Measurements from ENCODE around the gene ARHGAP42.

The ARHGAP42 gene

DNA sequence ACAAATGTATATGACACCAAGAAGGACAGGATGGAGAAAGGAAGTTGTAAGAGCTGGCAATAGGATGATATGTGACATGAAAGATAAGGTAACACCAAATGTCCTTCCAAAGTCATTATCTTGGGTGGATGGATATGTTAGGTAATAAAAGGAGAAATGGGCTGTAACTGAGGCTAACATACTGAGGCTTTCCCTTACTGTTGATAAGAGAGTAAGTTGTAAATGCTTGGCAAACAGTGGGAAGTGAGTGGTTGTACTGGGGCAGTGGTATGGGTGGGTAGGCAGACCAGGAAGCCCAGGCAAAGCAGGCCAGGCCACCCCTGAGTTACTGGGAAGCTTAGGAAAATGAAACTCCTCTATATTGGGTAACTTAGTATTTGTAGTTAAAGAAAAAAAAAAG, 73.7 kb downstream of the ARHGAP42 start:
- no peak overlapping the region for H3K4me2 ChIP-seq (ENCODE audit: insufficient read depth, low read length)
- no peak overlapping the region for H3K27ac ChIP-seq (ENCODE audit: low read length)
- H3K9me3 ChIP-seq (ENCODE audit: insufficient read depth, low read length, severe bottlenecking): no peaks in the 10 kb centered on the region

DNA sequence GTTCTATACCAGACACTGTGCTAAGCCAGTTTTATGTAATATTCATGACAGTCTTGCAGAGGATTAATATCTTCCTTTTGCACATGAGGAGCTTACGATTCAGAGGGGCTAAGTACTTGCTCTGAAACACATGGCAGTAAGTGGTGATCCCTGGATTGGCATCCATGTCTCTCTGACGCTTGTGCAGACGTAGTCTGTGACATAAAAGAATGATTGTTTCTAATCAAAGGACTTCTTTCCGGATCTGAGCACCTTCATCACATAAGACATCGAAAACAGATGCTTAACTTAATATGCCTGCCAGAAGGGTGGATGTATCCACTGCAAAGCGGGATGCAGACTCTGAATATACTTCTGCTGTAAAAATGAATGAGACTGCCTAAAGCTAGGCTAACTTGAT, 74.8 kb downstream of the ARHGAP42 start:
- Histone ChIP-seq H3K79me2 (ENCODE audit: insufficient read depth, low read length) (no peaks in the 10 kb centered on the region), H3K27me3 (ENCODE audit: insufficient read depth, low read length, poor library complexity) (no peaks in the 10 kb centered on the region), H2AFZ (ENCODE audit: low read depth, low read length) (no peak overlapping the region), H3K9me3 (ENCODE audit: insufficient read depth, low read length, severe bottlenecking) (no peaks in the 10 kb centered on the region), H3K36me3 (ENCODE audit: insufficient read depth, low read length) (no peaks in the 10 kb centered on the region), H3K4me2 (ENCODE audit: insufficient read depth, low read length) (no peak overlapping the region), H3K9ac (ENCODE audit: low read depth, low read length) (no peak overlapping the region), H4K20me1 (ENCODE audit: insufficient read depth, low read length) (no peaks in the 10 kb centered on the region), H3K4me1 (ENCODE audit: insufficient read depth, low read length) (no peaks in the 10 kb centered on the region), H3K4me3 (ENCODE audit: low read depth in 1 of 2, low read length in 2 of 2) (no peak overlapping the region), H3K27ac (ENCODE audit: low read length) (no peak overlapping the region)
- no peak for DNase-seq
- no peak for TF ChIP-seq CTCF (IDR thresholded peaks at IDR 0.05; ENCODE audit: borderline replicate concordance, extremely low read depth, low read length, poor library complexity, severe bottlenecking)
- no peak for TF ChIP-seq EZH2 (IDR thresholded peaks at IDR 0.05; ENCODE audit: borderline replicate concordance, low read depth, low read length, severe bottlenecking)
- ATAC-seq (ENCODE audit: insufficient read depth, low read depth): no peak

More for the DNA sequence above, 73.7 kb downstream of the ARHGAP42 start:
- Histone ChIP-seq H3K9ac (ENCODE audit: low read depth, low read length) (no peak overlapping the region), H2AFZ (ENCODE audit: low read depth, low read length) (no peak overlapping the region), H3K27me3 (ENCODE audit: insufficient read depth, low read length, poor library complexity) (no peaks in the 10 kb centered on the region), H3K79me2 (ENCODE audit: insufficient read depth, low read length) (no peaks in the 10 kb centered on the region), H3K4me3 (ENCODE audit: low read depth in 1 of 2, low read length in 2 of 2) (no peak overlapping the region), H3K36me3 (ENCODE audit: insufficient read depth, low read length) (no peaks in the 10 kb centered on the region), H4K20me1 (ENCODE audit: insufficient read depth, low read length) (no peaks in the 10 kb centered on the region), H3K4me1 (ENCODE audit: insufficient read depth, low read length) (no peaks in the 10 kb centered on the region)
- TF ChIP-seq CTCF (IDR thresholded peaks at IDR 0.05; ENCODE audit: borderline replicate concordance, extremely low read depth, low read length, poor library complexity, severe bottlenecking) (no peak), EZH2 (IDR thresholded peaks at IDR 0.05; ENCODE audit: borderline replicate concordance, low read depth, low read length, severe bottlenecking) (no peak)
- ATAC-seq (ENCODE audit: insufficient read depth, low read depth): no peak
- no peak for DNase-seq

DNA sequence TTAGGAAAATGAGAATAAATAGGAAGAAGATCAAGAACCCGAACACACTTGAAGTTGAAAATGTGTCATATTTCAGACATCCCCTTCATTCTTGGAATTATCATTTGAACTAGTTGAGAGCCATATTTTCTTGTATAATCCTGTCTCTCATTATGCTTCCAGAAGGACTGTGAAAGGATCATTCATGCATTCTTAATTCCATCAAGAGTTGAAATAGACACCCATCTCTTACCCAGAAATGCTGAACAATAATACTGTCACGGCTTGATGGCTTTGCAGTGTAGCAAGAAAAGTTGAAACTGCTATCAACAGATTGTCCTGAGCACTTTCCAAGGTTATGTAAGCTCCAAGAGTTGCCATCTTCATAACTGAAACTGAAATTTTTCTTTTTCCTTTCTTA, 79.7 kb downstream of the ARHGAP42 start:
- Histone ChIP-seq H3K4me3 (ENCODE audit: low read depth in 1 of 2, low read length in 2 of 2) (no peak overlapping the region), H2AFZ (ENCODE audit: low read depth, low read length) (no peak overlapping the region), H3K9me3 (ENCODE audit: insufficient read depth, low read length, severe bottlenecking) (no peaks in the 10 kb centered on the region), H3K27me3 (ENCODE audit: insufficient read depth, low read length, poor library complexity) (no peaks in the 10 kb centered on the region), H3K4me1 (ENCODE audit: insufficient read depth, low read length) (no peaks in the 10 kb centered on the region), H3K27ac (ENCODE audit: low read length) (no peak overlapping the region), H3K9ac (ENCODE audit: low read depth, low read length) (no peak overlapping the region), H3K79me2 (ENCODE audit: insufficient read depth, low read length) (no peaks in the 10 kb centered on the region), H3K4me2 (ENCODE audit: insufficient read depth, low read length) (no peak overlapping the region), H4K20me1 (ENCODE audit: insufficient read depth, low read length) (no peaks in the 10 kb centered on the region), H3K36me3 (ENCODE audit: insufficient read depth, low read length) (no peaks in the 10 kb centered on the region)
- ATAC-seq (ENCODE audit: insufficient read depth, low read depth) (no peak), DNase-seq (no peak)
- TF ChIP-seq CTCF (IDR thresholded peaks at IDR 0.05; ENCODE audit: borderline replicate concordance, extremely low read depth, low read length, poor library complexity, severe bottlenecking) (no peak), EZH2 (IDR thresholded peaks at IDR 0.05; ENCODE audit: borderline replicate concordance, low read depth, low read length, severe bottlenecking) (no peak)

GRCh38 chr11:100769165-100769564, 82.1 kb downstream of the ARHGAP42 start:
- H3K9ac ChIP-seq (ENCODE audit: low read depth, low read length): no peak overlapping the region
- H3K4me2 ChIP-seq (ENCODE audit: insufficient read depth, low read length): no peak overlapping the region
- no peaks in the 10 kb centered on the region for H3K27me3 ChIP-seq (ENCODE audit: insufficient read depth, low read length, poor library complexity)
- no peaks in the 10 kb centered on the region for H3K4me1 ChIP-seq (ENCODE audit: insufficient read depth, low read length)
- no peaks in the 10 kb centered on the region for H3K79me2 ChIP-seq (ENCODE audit: insufficient read depth, low read length)
- ATAC-seq (ENCODE audit: insufficient read depth, low read depth) (no peak), DNase-seq (no peak)
- H2AFZ ChIP-seq (ENCODE audit: low read depth, low read length): no peak overlapping the region
- H3K9me3 ChIP-seq (ENCODE audit: insufficient read depth, low read length, severe bottlenecking): no peaks in the 10 kb centered on the region
- TF ChIP-seq EZH2 (IDR thresholded peaks at IDR 0.05; ENCODE audit: borderline replicate concordance, low read depth, low read length, severe bottlenecking): no peak
- TF ChIP-seq CTCF (IDR thresholded peaks at IDR 0.05; ENCODE audit: borderline replicate concordance, extremely low read depth, low read length, poor library complexity, severe bottlenecking): no peak
- peaks cover 1% of the 10 kb centered on the region; the same call in 1 of the 2 replicates for H3K36me3 ChIP-seq (ENCODE audit: insufficient read depth, low read length)
- H3K4me3 ChIP-seq (ENCODE audit: low read depth in 1 of 2, low read length in 2 of 2): no peak overlapping the region
- no peaks in the 10 kb centered on the region for H4K20me1 ChIP-seq (ENCODE audit: insufficient read depth, low read length)
- no peak overlapping the region for H3K27ac ChIP-seq (ENCODE audit: low read length)

All from DND-41 (cell line).